Endothelial cell of umbilical vein (primary cell): ENCODE data around the gene ATP8B3. TPM values are rescaled to one million over a fixed set of nuclear protein-coding genes. Genes with fewer than 3 reads are reported as not detected.

Experiments
- BruUV-seq: library from RNA; stranded (reverse); fragments of 400-500 nt; replicated peaks from 2 replicates; lab custom pipeline; 2021; lab: Mats Ljungman, UMichigan
- CTCF ChIA-PET: fragments of 300-600, 350-600 bp; sonication (Branson Sonifier 250); formaldehyde crosslinking; loops from one replicate; lab custom pipeline; 2021; ENCODE audit warnings: antibody characterized with exemption, inconsistent platforms; lab: Charles Lee
- POLR2A ChIA-PET: fragments of 300-600, 350-600 bp; sonication (Branson Sonifier 250); formaldehyde crosslinking; loops from one replicate; lab custom pipeline; 2021; ENCODE audit warnings: antibody characterized with exemption, inconsistent platforms; lab: Charles Lee
- DNase-seq: peaks from one replicate; pipeline ENCODE4 v3.0.0-alpha.2; 2011; ENCODE audit warnings: low read depth, low spot score
- FAIRE-seq: peaks from 2 replicates; lab custom pipeline; 2011; peaks lifted over from hg19 to GRCh38; lab: Jason Lieb, UNC
- H2AFZ ChIP-seq: 2 replicates; pipeline ENCODE4 v1.6.0; 2012; ENCODE audit warnings: low read depth, low read length, control low read depth, inconsistent platforms
- H3K27ac ChIP-seq: 2 replicates; pipeline ENCODE4 v1.5.1; 2011; ENCODE audit warnings: low read depth, mild to moderate bottlenecking, control low read depth, low read length, moderate library complexity; ENCODE audit not compliant: insufficient read depth
- H3K27me3 ChIP-seq, 2 experiments: 2 replicates each; pipeline versions ENCODE4 v1.6.0 to v1.6.1; 2011; ENCODE audit warnings: low read length in 2 of 2, mixed read lengths in 1 of 2; ENCODE audit not compliant: control insufficient read depth in 2 of 2, insufficient read depth in 2 of 2
- H3K36me3 ChIP-seq, 2 experiments: 2 replicates in 1 of 2; 3 replicates in 1 of 2; pipeline ENCODE4 v1.5.1; 2011; ENCODE audit warnings: low read length in 2 of 2, mild to moderate bottlenecking in 1 of 2, moderate library complexity in 1 of 2; ENCODE audit not compliant: control insufficient read depth in 2 of 2, insufficient read depth in 2 of 2; ENCODE audit errors: extremely low read depth in 1 of 2
- H3K4me1 ChIP-seq: 3 replicates; pipeline ENCODE4 v1.5.1; 2011; ENCODE audit warnings: mild to moderate bottlenecking, low read length; ENCODE audit not compliant: control insufficient read depth, insufficient read depth; ENCODE audit errors: extremely low read depth
- H3K4me2 ChIP-seq: 2 replicates; pipeline ENCODE4 v1.6.1; 2011; ENCODE audit warnings: low read length, control low read depth, mixed read lengths; ENCODE audit not compliant: insufficient read depth
- H3K4me3 ChIP-seq, 3 experiments: fragments of 200-600 bp in 1 of 3; sonication (generic), shearing (Covaris generic) in 1 of 3; replicated peaks in 1 of 3; 2 replicates each; pipeline ENCODE4 v1.5.1; 2011 to 2016; ENCODE audit warnings: control low read depth in 3 of 3, low read length in 3 of 3, mild to moderate bottlenecking in 2 of 3, inconsistent platforms in 1 of 3, low read depth in 1 of 3, moderate library complexity in 1 of 3; ENCODE audit not compliant: insufficient read depth in 1 of 3
- H3K79me2 ChIP-seq: 2 replicates; pipeline ENCODE4 v1.6.0; 2012; ENCODE audit warnings: low read length, inconsistent platforms; ENCODE audit not compliant: control insufficient read depth, insufficient read depth
- H3K9ac ChIP-seq: replicated peaks from 2 replicates; pipeline ENCODE3; 2011; ENCODE audit warnings: low read length, control low read depth; ENCODE audit not compliant: insufficient read depth; ENCODE audit errors: extremely low read depth
- H3K9me1 ChIP-seq: replicated peaks from 3 replicates; pipeline ENCODE4 v1.6.0; 2011; ENCODE audit warnings: mild to moderate bottlenecking, low read length; ENCODE audit not compliant: control insufficient read depth, insufficient read depth; ENCODE audit errors: extremely low read depth
- H3K9me3 ChIP-seq: replicated peaks from 2 replicates; pipeline ENCODE4 v1.5.1; 2012; ENCODE audit warnings: low read length, inconsistent platforms; ENCODE audit not compliant: control insufficient read depth, insufficient read depth
- H4K20me1 ChIP-seq: replicated peaks from 2 replicates; pipeline ENCODE3; 2011; ENCODE audit warnings: mild to moderate bottlenecking, low read length; ENCODE audit not compliant: control insufficient read depth, insufficient read depth; ENCODE audit errors: extremely low read depth
- EZH2 ChIP-seq: IDR thresholded peaks from 2 replicates; pipeline ENCODE4 v1.6.1; 2012; ENCODE audit warnings: borderline replicate concordance, low read depth, mild to moderate bottlenecking, moderate library complexity, low read length, inconsistent platforms; ENCODE audit not compliant: severe bottlenecking
- FOS ChIP-seq: IDR thresholded peaks from 2 replicates; pipeline ENCODE4 v1.6.1; 2011; ENCODE audit warnings: mild to moderate bottlenecking, low read length, moderate library complexity, borderline replicate concordance; ENCODE audit not compliant: insufficient read depth
- GATA2 ChIP-seq: IDR thresholded peaks from 2 replicates; pipeline ENCODE4 v1.7.0; 2011; ENCODE audit warnings: low read depth, mild to moderate bottlenecking, moderate library complexity, mixed read lengths, low read length; ENCODE audit not compliant: insufficient read length, insufficient read depth
- JUN ChIP-seq: IDR thresholded peaks from 2 replicates; pipeline ENCODE4 v1.6.1; 2011; ENCODE audit warnings: borderline replicate concordance, low read depth; ENCODE audit not compliant: insufficient read length, insufficient read depth
- POLR2AphosphoS5 ChIP-seq: IDR thresholded peaks from 2 replicates; pipeline ENCODE4 v1.6.1; 2012; ENCODE audit warnings: low read depth, mild to moderate bottlenecking, control low read depth, low read length, moderate library complexity; ENCODE audit not compliant: insufficient read depth
- dilution Hi-C: fragments of 300-500 bp; cut with MboI; formaldehyde crosslinking; loops from one replicate; pipeline ENCODE4 v1.15.0; 2019; ENCODE audit warnings: low sequenced_read_pairs; ENCODE audit not compliant: extremely low pct_ligation_motif_present
- intact Hi-C: fragments of 100-400 bp; cut with micrococcal nuclease; formaldehyde crosslinking; loops from one replicate; pipeline ENCODE4 v1.10.0; 2022
- polyA plus RNA-seq, 4 experiments: library from polyadenylated mRNA; depleted of rRNA in 3 of 4; stranded (reverse) in 3 of 4; unstranded in 1 of 4; fragments of >200 nt; gene quantifications; 2 replicates each; pipeline versions ENCODE4 v1.2.1 to v1.2.3, GENCODE V29; 2011 to 2012; ENCODE audit warnings: missing spikeins in 1 of 4
- total RNA-seq: library from RNA; stranded (reverse); gene quantifications from 2 replicates; pipeline ENCODE4 v1.2.3, GENCODE V29; 2021
- TF ChIP-seq, protein P1 (sequence below), 2 donors: IDR thresholded peaks; 1 replicate in 1 of 2; 2 replicates in 1 of 2; pipeline ENCODE4 v1.5.1; 2011; ENCODE audit warnings: low read length in 2 of 2, mild to moderate bottlenecking in 2 of 2, moderate library complexity in 2 of 2, control low read depth in 1 of 2, inconsistent platforms in 1 of 2, low read depth in 1 of 2; ENCODE audit not compliant: insufficient read depth in 1 of 2; ENCODE audit errors: extremely low read depth in 1 of 2
- TF ChIP-seq, protein P2 (sequence below): IDR thresholded peaks from 2 replicates; pipeline ENCODE4 v1.6.1; 2011; ENCODE audit not compliant: insufficient read depth, insufficient read length

ATP8B3 gene
- total and polyA plus RNA-seq, 2 donors (not counting 3 experiments of a cell fraction or from before 2014, with no cell fraction given) = 1.1 to 7.3 TPM

DNA sequence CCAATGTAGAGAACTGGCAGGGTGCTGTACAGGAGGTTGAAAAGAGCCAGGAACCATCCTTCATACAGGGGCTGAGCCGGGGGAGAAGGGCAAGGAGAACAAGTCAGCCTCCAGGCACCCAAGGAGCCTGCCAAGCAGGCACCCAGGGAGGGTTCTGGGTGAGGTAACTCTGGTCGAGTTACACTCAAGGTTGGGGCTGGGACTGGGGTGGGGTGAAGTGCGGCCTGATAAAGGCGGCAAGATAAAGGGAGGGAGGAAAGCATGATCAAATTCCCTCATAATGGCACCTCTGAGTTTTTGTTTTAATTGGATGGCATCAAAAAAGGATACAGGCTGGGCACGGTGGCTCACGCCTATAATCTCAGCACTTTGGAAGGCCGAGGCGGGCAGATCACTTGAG is 25.0 kb downstream of the ATP8B3 start:
- CTCF ChIA-PET = interaction anchor here (1.5 kb wide), 1 partner anchor 241 kb away, joined by 3 read pairs; no protein-coding TSS in a partner anchor
- no peaks in the 10 kb centered on the region for H4K20me1 ChIP-seq
- no TSS peak for BruUV-seq
- TF ChIP-seq, protein P1, sequence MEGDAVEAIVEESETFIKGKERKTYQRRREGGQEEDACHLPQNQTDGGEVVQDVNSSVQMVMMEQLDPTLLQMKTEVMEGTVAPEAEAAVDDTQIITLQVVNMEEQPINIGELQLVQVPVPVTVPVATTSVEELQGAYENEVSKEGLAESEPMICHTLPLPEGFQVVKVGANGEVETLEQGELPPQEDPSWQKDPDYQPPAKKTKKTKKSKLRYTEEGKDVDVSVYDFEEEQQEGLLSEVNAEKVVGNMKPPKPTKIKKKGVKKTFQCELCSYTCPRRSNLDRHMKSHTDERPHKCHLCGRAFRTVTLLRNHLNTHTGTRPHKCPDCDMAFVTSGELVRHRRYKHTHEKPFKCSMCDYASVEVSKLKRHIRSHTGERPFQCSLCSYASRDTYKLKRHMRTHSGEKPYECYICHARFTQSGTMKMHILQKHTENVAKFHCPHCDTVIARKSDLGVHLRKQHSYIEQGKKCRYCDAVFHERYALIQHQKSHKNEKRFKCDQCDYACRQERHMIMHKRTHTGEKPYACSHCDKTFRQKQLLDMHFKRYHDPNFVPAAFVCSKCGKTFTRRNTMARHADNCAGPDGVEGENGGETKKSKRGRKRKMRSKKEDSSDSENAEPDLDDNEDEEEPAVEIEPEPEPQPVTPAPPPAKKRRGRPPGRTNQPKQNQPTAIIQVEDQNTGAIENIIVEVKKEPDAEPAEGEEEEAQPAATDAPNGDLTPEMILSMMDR (IDR thresholded peaks at IDR 0.05; ENCODE audit: extremely low read depth in 1 of 2, insufficient read depth in 1 of 2, low read depth in 1 of 2, low read length in 2 of 2) = no peak
- TF ChIP-seq POLR2AphosphoS5 = no peak
- TF ChIP-seq JUN = no peak
- TF ChIP-seq GATA2 = no peak
- TF ChIP-seq, protein P2, sequence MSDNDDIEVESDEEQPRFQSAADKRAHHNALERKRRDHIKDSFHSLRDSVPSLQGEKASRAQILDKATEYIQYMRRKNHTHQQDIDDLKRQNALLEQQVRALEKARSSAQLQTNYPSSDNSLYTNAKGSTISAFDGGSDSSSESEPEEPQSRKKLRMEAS = no peak
- no peak for TF ChIP-seq EZH2
- TF ChIP-seq FOS = no peak
- POLR2A ChIA-PET = no interaction called here
- no peaks in the 10 kb centered on the region for H3K4me1 ChIP-seq
- no peaks in the 10 kb centered on the region for H3K36me3 ChIP-seq
- H2AFZ ChIP-seq = no peak overlapping the region
- no peak overlapping the region for H3K4me2 ChIP-seq
- intact Hi-C loops = loop anchor here (5.0 kb wide), 1 partner anchor 40 kb away; no protein-coding TSS in a partner anchor
- FAIRE-seq (no peak), DNase-seq (no peak)
- H3K9me3 ChIP-seq = no peaks in the 10 kb centered on the region
- H3K9ac ChIP-seq = no peak overlapping the region
- H3K27ac ChIP-seq = no peak overlapping the region
- no peaks in the 10 kb centered on the region for H3K9me1 ChIP-seq
- H3K4me3 ChIP-seq = no peak overlapping the region
- no peaks in the 10 kb centered on the region for H3K79me2 ChIP-seq
- dilution Hi-C loops = no loop called here
- H3K27me3 ChIP-seq = no peaks in the 10 kb centered on the region
